Erythroblast (primary cell): Measurements from ENCODE around the gene C22orf31.

Experiments
- GATA1 ChIP-seq: IDR thresholded peaks from 2 replicates; pipeline ENCODE4 v1.6.1; 2011; ENCODE audit warnings: low read depth, mild to moderate bottlenecking, control low read depth, low read length, moderate library complexity
- POLR2A ChIP-seq: IDR thresholded peaks from 2 replicates; pipeline ENCODE4 v1.6.1; 2011; ENCODE audit warnings: mild to moderate bottlenecking, low read length

GRCh38 chr22:29032584-29032983 is 29.0 kb downstream of the C22orf31 start:
- TF ChIP-seq POLR2A (no peak), GATA1 (no peak)
